Breast epithelium (tissue), 3 donors: Measurements from ENCODE around the gene MYLK2.

Source experiments
- POLR2AphosphoS5 ChIP-seq, 3 donors: sonication (generic); formaldehyde crosslinking; IDR thresholded peaks; one replicate each; pipeline ENCODE4 v1.6.1; 2017; ENCODE audit warnings: antibody characterized with exemption in 3 of 3
- TF ChIP-seq, protein P1 (sequence below), 3 donors: fragments of 450-650 bp; IDR thresholded peaks; one replicate each; pipeline ENCODE4 v1.5.1; 2016 to 2017; ENCODE audit warnings: antibody characterized with exemption in 3 of 3, mild to moderate bottlenecking in 3 of 3, moderate library complexity in 3 of 3

GRCh38 chr20:31818376-31818908, 714 bp upstream of the MYLK2 start:
- TF ChIP-seq, protein P1, sequence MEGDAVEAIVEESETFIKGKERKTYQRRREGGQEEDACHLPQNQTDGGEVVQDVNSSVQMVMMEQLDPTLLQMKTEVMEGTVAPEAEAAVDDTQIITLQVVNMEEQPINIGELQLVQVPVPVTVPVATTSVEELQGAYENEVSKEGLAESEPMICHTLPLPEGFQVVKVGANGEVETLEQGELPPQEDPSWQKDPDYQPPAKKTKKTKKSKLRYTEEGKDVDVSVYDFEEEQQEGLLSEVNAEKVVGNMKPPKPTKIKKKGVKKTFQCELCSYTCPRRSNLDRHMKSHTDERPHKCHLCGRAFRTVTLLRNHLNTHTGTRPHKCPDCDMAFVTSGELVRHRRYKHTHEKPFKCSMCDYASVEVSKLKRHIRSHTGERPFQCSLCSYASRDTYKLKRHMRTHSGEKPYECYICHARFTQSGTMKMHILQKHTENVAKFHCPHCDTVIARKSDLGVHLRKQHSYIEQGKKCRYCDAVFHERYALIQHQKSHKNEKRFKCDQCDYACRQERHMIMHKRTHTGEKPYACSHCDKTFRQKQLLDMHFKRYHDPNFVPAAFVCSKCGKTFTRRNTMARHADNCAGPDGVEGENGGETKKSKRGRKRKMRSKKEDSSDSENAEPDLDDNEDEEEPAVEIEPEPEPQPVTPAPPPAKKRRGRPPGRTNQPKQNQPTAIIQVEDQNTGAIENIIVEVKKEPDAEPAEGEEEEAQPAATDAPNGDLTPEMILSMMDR (IDR thresholded peaks at IDR 0.05) = no peak
- no peak for TF ChIP-seq POLR2AphosphoS5 (IDR thresholded peaks at IDR 0.05)
